ENCODE data around the gene TFE3.

DNA sequence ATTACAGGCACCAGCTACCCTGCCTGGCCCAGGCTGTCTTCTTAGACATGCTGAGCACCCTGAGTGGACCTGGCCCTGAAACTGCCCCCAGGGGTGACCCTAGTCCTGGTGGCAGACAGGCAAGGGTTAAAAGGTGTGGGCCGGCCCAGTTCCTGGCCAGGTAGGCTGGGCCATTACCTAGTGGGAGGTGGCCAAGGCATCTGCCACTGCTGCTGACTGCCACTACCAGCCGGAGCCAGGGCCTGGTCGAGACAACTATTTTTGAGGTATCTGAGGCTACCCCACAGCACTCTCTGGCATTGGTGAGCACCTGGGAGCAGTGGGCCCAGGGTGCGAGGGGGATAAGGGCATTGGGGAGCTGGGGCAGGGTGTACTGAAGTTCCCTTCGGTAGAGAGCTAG, 15.6 kb upstream of the TFE3 start, which contains the start of gene CCDC120:
- TF ChIP-seq, protein P1, sequence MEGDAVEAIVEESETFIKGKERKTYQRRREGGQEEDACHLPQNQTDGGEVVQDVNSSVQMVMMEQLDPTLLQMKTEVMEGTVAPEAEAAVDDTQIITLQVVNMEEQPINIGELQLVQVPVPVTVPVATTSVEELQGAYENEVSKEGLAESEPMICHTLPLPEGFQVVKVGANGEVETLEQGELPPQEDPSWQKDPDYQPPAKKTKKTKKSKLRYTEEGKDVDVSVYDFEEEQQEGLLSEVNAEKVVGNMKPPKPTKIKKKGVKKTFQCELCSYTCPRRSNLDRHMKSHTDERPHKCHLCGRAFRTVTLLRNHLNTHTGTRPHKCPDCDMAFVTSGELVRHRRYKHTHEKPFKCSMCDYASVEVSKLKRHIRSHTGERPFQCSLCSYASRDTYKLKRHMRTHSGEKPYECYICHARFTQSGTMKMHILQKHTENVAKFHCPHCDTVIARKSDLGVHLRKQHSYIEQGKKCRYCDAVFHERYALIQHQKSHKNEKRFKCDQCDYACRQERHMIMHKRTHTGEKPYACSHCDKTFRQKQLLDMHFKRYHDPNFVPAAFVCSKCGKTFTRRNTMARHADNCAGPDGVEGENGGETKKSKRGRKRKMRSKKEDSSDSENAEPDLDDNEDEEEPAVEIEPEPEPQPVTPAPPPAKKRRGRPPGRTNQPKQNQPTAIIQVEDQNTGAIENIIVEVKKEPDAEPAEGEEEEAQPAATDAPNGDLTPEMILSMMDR (IDR thresholded peaks at IDR 0.05), result no peak
- TF ChIP-seq POLR2AphosphoS5 (IDR thresholded peaks at IDR 0.05), result peak in 1 of 2 donors; percentile 38

Measured in upper lobe of left lung (tissue), 4 donors.